SU-DHL-6 (cell line): ENCODE data around the gene HRH2.

Experiments
- CTCF ChIP-seq: fragments of 200-600 bp; sonication (generic); IDR thresholded peaks from one replicate; pipeline ENCODE4 v1.5.1; 2017; ENCODE audit warnings: antibody characterized with exemption, mild to moderate bottlenecking, low read length, moderate library complexity; ENCODE audit not compliant: insufficient read depth, poor library complexity, severe bottlenecking
- EZH2phosphoT487 ChIP-seq: fragments of 200-600 bp; sonication (generic), shearing (Covaris generic); conservative IDR thresholded peaks from 2 replicates; pipeline ENCODE4 v1.6.1; 2018; ENCODE audit warnings: mild to moderate bottlenecking, antibody characterized with exemption, low read length, moderate library complexity, mixed read lengths

GRCh38 chr5:175752826-175753535 lies 95.1 kb downstream of the HRH2 start:
- TF ChIP-seq CTCF (no peak), EZH2phosphoT487 (no peak)
